ENCODE results near the gene SRPX. TPM values are rescaled to one million over a fixed set of nuclear protein-coding genes. Genes with fewer than 3 reads are reported as not detected.

The SRPX gene
- total and polyA plus RNA-seq, 2 of the 13 experiments (the other 11 are each of a cell fraction or from before 2014, with no cell fraction given), result 0.30 TPM; not detected in 1

DNA sequence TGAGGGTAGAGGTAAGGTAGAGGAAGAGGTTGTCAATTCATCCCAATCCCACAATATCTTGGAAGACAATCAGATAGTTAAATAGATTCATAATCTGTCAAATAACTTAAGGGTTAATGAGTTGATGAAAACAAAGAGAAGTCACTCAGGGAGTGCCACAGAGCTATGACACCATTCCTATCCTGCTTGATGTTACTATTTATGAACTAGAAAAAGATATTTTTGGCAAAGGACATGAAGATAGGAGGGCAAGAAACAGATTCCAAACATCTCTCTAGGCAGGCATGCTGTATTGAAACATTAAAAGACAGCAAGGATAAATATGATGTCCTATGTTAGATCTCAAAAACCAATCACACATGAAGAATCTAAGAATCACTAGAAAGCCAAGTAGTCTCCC lies 3.5 kb upstream of the SRPX start (continued):
- TF ChIP-seq SP2 (CRISPR knock-in tag; IDR thresholded peaks at IDR 0.05) (no peak), ZNF496 (CRISPR knock-in tag; IDR thresholded peaks at IDR 0.05; ENCODE audit: insufficient replicate concordance) (no peak)

DNA sequence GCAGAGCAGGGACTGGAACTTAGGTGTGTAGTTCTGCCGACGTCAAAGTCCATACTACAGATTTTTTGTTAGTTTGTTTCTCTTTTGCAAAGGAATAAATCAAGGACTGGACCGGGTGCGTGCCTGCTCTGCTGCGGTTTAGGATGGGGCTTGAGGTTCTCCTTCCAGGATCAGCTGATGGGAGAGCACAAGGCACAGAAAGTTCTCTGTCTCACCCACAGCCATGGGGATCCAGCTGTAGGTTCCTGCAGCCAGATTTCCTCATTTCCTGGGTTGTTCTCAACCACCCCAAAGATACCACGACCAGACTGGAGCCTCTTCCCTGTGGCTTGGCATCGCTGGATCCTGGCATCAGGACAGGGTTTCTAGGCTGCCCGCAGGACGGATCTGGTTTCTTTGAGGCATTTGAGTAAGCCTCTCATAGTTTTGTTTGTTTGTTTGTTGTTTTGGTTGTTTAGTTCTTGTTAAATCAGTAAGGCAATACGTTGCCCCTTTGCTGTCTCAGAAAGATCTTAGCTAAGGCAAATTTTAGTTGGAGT lies 789 bp upstream of the SRPX start:
- H3K4me2 ChIP-seq (ENCODE audit: low read depth, low read length), result no peak overlapping the region
- BruUV-seq (replicated peaks), result no TSS peak
- H3K4me1 ChIP-seq (ENCODE audit: insufficient read depth, low read length), result no peaks in the 10 kb centered on the region
- DNase-seq (ENCODE audit: low spot score) (no peak), FAIRE-seq (no peak), ATAC-seq (no peak)
- intact Hi-C loops (cut with micrococcal nuclease; ENCODE audit: unreplicated experiment) (no loop called here), in situ Hi-C loops (cut with HindIII; ENCODE audit: extremely low pct_ligation_motif_present, low pct_unique_long_range_greater_than_20kb) (no loop called here)
- H4K20me1 ChIP-seq (ENCODE audit: insufficient read depth, low read length), result no peaks in the 10 kb centered on the region
- no peak overlapping the region for H3K9ac ChIP-seq (ENCODE audit: insufficient read depth, low read depth, low read length)
- H3K27me3 ChIP-seq (ENCODE audit: control insufficient read depth in 1 of 2, insufficient read depth in 2 of 2, low read length in 2 of 2), result peaks cover 2 to 19% of the 10 kb centered on the region in 2 experiments; a peak in 4 of 5 replicates
- CTCF ChIA-PET (ENCODE audit: low intra/inter-chr PET ratio, low total read pairs), result no interaction called here
- no peaks in the 10 kb centered on the region for H3K36me3 ChIP-seq (replicated peaks in 1 of 2; ENCODE audit: control insufficient read depth in 1 of 2, insufficient read depth in 2 of 2, low read length in 2 of 2)
- no peaks in the 10 kb centered on the region for H3K9me3 ChIP-seq (ENCODE audit: low read length)
- H3K27ac ChIP-seq (ENCODE audit: extremely low read length, insufficient read depth, low read length), result no peak overlapping the region
- H2AFZ ChIP-seq (ENCODE audit: low read length), result no peak overlapping the region
- H3K4me3 ChIP-seq (replicated peaks in 1 of 3; ENCODE audit: insufficient read depth in 1 of 3, low read depth in 2 of 3, low read length in 3 of 3), result no peak overlapping the region
- TF ChIP-seq ZNF777 (CRISPR knock-in tag; IDR thresholded peaks at IDR 0.05), result no peak
- TF ChIP-seq, protein P1, sequence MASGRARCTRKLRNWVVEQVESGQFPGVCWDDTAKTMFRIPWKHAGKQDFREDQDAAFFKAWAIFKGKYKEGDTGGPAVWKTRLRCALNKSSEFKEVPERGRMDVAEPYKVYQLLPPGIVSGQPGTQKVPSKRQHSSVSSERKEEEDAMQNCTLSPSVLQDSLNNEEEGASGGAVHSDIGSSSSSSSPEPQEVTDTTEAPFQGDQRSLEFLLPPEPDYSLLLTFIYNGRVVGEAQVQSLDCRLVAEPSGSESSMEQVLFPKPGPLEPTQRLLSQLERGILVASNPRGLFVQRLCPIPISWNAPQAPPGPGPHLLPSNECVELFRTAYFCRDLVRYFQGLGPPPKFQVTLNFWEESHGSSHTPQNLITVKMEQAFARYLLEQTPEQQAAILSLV (CRISPR knock-in tag; IDR thresholded peaks at IDR 0.05; ENCODE audit: borderline replicate concordance), result no peak
- no peak for TF ChIP-seq ZNF329 (CRISPR knock-in tag; IDR thresholded peaks at IDR 0.05; ENCODE audit: low read depth)
- no peak for TF ChIP-seq ZBTB3 (CRISPR knock-in tag; IDR thresholded peaks at IDR 0.05; ENCODE audit: borderline replicate concordance, low read depth)
- TF ChIP-seq KLF6 (CRISPR knock-in tag; IDR thresholded peaks at IDR 0.05), result no peak
- no peak for TF ChIP-seq ZNF446 (CRISPR knock-in tag; IDR thresholded peaks at IDR 0.05)
- TF ChIP-seq GZF1 (CRISPR knock-in tag; IDR thresholded peaks at IDR 0.05), result no peak
- TF ChIP-seq, protein P2, sequence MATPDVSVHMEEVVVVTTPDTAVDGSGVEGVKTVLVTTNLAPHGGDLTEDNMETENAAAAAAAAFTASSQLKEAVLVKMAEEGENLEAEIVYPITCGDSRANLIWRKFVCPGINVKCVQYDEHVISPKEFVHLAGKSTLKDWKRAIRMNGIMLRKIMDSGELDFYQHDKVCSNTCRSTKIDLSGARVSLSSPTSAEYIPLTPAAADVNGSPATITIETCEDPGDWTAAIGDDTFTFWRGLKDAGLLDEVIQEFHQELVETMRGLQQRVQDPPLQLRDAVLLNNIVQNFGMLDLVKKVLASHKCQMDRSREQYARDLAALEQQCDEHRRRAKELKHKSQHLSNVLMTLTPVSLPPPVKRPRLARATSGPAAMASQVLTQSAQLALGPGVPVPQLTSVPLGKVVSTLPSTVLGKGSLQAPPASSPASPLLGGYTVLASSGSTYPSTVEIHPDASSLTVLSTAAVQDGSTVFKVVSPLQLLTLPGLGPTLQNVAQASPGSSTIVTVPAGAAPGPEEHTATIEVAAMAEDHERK (CRISPR knock-in tag; IDR thresholded peaks at IDR 0.05; ENCODE audit: low read depth), result no peak
- POLR2A ChIA-PET, result no interaction called here
- H3K79me2 ChIP-seq (ENCODE audit: insufficient read depth, low read length), result no peaks in the 10 kb centered on the region
- 19% methylated on average over 8 of the region's 10 CpGs for WGBS (ENCODE audit: low lambda C conversion rate)
